ENCODE results near the gene AKAIN1.

DNA sequence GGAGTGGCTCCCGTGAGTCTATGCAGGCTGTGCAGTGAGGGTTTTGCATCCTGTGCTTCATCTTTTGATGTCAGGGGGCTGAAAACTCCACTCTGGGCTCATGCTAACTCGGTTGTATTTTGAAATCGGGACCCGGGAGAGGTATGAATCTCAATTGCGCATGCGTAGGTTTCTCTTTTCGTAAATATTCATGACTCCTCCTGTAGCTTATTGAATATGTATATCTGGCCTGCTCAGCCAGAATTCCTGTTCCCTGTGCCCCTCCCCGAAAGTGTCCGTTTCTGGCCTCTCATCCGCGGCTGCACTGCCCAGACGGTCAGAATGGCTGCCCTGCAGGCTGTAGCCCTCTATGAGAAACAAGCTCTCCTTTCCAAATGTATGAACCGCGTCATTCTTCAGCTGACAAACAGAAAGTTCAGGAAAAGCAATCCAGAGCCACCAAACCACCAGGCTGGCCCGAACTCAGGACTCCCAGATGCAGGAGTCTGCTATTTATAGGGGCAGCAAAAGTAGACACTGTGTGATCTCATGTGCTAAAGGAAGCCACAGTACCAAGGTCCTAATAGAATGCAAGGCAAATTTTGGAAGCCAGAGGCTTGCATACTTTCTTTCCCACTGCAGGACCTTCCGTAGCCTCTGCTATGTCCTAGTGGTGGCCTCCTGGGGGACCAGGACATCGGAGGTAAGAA, 41.7 kb downstream of the AKAIN1 start:
- TF ChIP-seq, protein P1, sequence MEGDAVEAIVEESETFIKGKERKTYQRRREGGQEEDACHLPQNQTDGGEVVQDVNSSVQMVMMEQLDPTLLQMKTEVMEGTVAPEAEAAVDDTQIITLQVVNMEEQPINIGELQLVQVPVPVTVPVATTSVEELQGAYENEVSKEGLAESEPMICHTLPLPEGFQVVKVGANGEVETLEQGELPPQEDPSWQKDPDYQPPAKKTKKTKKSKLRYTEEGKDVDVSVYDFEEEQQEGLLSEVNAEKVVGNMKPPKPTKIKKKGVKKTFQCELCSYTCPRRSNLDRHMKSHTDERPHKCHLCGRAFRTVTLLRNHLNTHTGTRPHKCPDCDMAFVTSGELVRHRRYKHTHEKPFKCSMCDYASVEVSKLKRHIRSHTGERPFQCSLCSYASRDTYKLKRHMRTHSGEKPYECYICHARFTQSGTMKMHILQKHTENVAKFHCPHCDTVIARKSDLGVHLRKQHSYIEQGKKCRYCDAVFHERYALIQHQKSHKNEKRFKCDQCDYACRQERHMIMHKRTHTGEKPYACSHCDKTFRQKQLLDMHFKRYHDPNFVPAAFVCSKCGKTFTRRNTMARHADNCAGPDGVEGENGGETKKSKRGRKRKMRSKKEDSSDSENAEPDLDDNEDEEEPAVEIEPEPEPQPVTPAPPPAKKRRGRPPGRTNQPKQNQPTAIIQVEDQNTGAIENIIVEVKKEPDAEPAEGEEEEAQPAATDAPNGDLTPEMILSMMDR (IDR thresholded peaks at IDR 0.05; ENCODE audit: low read depth, low read length) = no peak
- TF ChIP-seq EZH2phosphoT487 (IDR thresholded peaks at IDR 0.05; ENCODE audit: low read depth) = no peak

Data from OCI-LY3 (cell line).